ENCODE data around the gene SYNPO2. TPM values are rescaled to one million over a fixed set of nuclear protein-coding genes. Genes with fewer than 3 reads are reported as not detected.

The SYNPO2 gene
- total and polyA plus RNA-seq, 2 of the 13 experiments (the other 11 are each of a cell fraction or from before 2014, with no cell fraction given) = not detected

GRCh38 chr4:119105605-119106004 lies 217.0 kb downstream of the SYNPO2 start:
- H3K27ac ChIP-seq (ENCODE audit: extremely low read length, insufficient read depth, low read length) = no peak overlapping the region
- BruUV-seq (replicated peaks) = no TSS peak

GRCh38 chr4:119106036-119107000 lies 217.7 kb downstream of the SYNPO2 start:
- no peak overlapping the region for H3K9ac ChIP-seq (ENCODE audit: insufficient read depth, low read depth, low read length)
- CTCF ChIA-PET (ENCODE audit: low intra/inter-chr PET ratio, low total read pairs) = no interaction called here
- FAIRE-seq = no peak
- H3K4me2 ChIP-seq (ENCODE audit: low read depth, low read length) = no peak overlapping the region
- H3K27ac ChIP-seq (ENCODE audit: extremely low read length, insufficient read depth, low read length) = no peak overlapping the region
- no TSS peak for BruUV-seq (replicated peaks)
- ATAC-seq = no peak
- DNase-seq (ENCODE audit: low spot score) = no peak
- no peaks in the 10 kb centered on the region for H3K27me3 ChIP-seq (ENCODE audit: control insufficient read depth in 1 of 2, insufficient read depth in 2 of 2, low read length in 2 of 2)
- no peaks in the 10 kb centered on the region for H4K20me1 ChIP-seq (ENCODE audit: insufficient read depth, low read length)
- no peak for TF ChIP-seq ZNF557 (CRISPR knock-in tag; IDR thresholded peaks at IDR 0.05)
- TF ChIP-seq HCFC1 (IDR thresholded peaks at IDR 0.05; ENCODE audit: low read depth, low read length) = no peak
- TF ChIP-seq CAMTA2 (CRISPR knock-in tag; IDR thresholded peaks at IDR 0.05; ENCODE audit: borderline replicate concordance) = no peak
- TF ChIP-seq LCORL (IDR thresholded peaks at IDR 0.05) = no peak
- TF ChIP-seq LCORL (CRISPR knock-in tag; IDR thresholded peaks at IDR 0.05) = no peak
- no peak for TF ChIP-seq ATF7 (IDR thresholded peaks at IDR 0.05)
- TF ChIP-seq ATF7 (CRISPR knock-in tag; IDR thresholded peaks at IDR 0.05) = no peak
- WGBS (ENCODE audit: low lambda C conversion rate) = 33% methylated on average over 4 of the region's 4 CpGs
- POLR2A ChIA-PET = no interaction called here
- no peak overlapping the region for H3K4me3 ChIP-seq (replicated peaks in 1 of 3; ENCODE audit: insufficient read depth in 1 of 3, low read depth in 2 of 3, low read length in 3 of 3)
- no peaks in the 10 kb centered on the region for H3K36me3 ChIP-seq (replicated peaks in 1 of 2; ENCODE audit: control insufficient read depth in 1 of 2, insufficient read depth in 2 of 2, low read length in 2 of 2)
- in situ Hi-C loops (cut with HindIII; ENCODE audit: extremely low pct_ligation_motif_present, low pct_unique_long_range_greater_than_20kb) = no loop called here
- H3K4me1 ChIP-seq (ENCODE audit: insufficient read depth, low read length) = peaks cover 13% of the 10 kb centered on the region
- H3K9me3 ChIP-seq (ENCODE audit: low read length) = no peaks in the 10 kb centered on the region
- intact Hi-C loops (cut with micrococcal nuclease; ENCODE audit: unreplicated experiment) = no loop called here
- H3K79me2 ChIP-seq (ENCODE audit: insufficient read depth, low read length) = no peaks in the 10 kb centered on the region
- H2AFZ ChIP-seq (ENCODE audit: low read length) = no peak overlapping the region

More at GRCh38 chr4:119105605-119106004, 217.0 kb downstream of the SYNPO2 start:
- Histone ChIP-seq H3K79me2 (ENCODE audit: insufficient read depth, low read length) (no peaks in the 10 kb centered on the region), H3K9me3 (ENCODE audit: low read length) (no peaks in the 10 kb centered on the region), H3K4me3 (replicated peaks in 1 of 3; ENCODE audit: insufficient read depth in 1 of 3, low read depth in 2 of 3, low read length in 3 of 3) (no peak overlapping the region), H3K9ac (ENCODE audit: insufficient read depth, low read depth, low read length) (no peak overlapping the region), H3K27me3 (ENCODE audit: control insufficient read depth in 1 of 2, insufficient read depth in 2 of 2, low read length in 2 of 2) (no peaks in the 10 kb centered on the region), H3K36me3 (replicated peaks in 1 of 2; ENCODE audit: control insufficient read depth in 1 of 2, insufficient read depth in 2 of 2, low read length in 2 of 2) (no peaks in the 10 kb centered on the region), H2AFZ (ENCODE audit: low read length) (no peak overlapping the region), H4K20me1 (ENCODE audit: insufficient read depth, low read length) (no peaks in the 10 kb centered on the region), H3K4me1 (ENCODE audit: insufficient read depth, low read length) (peaks cover 13% of the 10 kb centered on the region), H3K4me2 (ENCODE audit: low read depth, low read length) (no peak overlapping the region)
- in situ Hi-C loops (cut with HindIII; ENCODE audit: extremely low pct_ligation_motif_present, low pct_unique_long_range_greater_than_20kb) (no loop called here), intact Hi-C loops (cut with micrococcal nuclease; ENCODE audit: unreplicated experiment) (no loop called here)
- TF ChIP-seq NFYB (CRISPR knock-in tag; IDR thresholded peaks at IDR 0.05) = no peak
- TF ChIP-seq CEBPB (IDR thresholded peaks at IDR 0.05; ENCODE audit: borderline replicate concordance, low read depth, low read length) = peak; percentile 46; the same call in 1 of the 2 replicates
- ChIA-PET CTCF (ENCODE audit: low intra/inter-chr PET ratio, low total read pairs) (no interaction called here), POLR2A (no interaction called here)
- ATAC-seq (no peak), DNase-seq (ENCODE audit: low spot score) (no peak), FAIRE-seq (no peak)
- WGBS (ENCODE audit: low lambda C conversion rate) = 49% methylated on average over 1 of the region's 1 CpG

All from HepG2 (cell line).